Superior temporal gyrus (tissue), 1 donor: ENCODE results near the gene MED27.
"Not testable (repeated sequence)": the region's sequence is repeated elsewhere in the genome, so short reads cannot be mapped to it uniquely, and the experiment has no call there.

Experiments
- DNase-seq: peaks from one replicate; pipeline ENCODE4 v3.0.0-alpha.2; 2016; ENCODE audit errors: extremely low spot score

The MED27 gene

DNA sequence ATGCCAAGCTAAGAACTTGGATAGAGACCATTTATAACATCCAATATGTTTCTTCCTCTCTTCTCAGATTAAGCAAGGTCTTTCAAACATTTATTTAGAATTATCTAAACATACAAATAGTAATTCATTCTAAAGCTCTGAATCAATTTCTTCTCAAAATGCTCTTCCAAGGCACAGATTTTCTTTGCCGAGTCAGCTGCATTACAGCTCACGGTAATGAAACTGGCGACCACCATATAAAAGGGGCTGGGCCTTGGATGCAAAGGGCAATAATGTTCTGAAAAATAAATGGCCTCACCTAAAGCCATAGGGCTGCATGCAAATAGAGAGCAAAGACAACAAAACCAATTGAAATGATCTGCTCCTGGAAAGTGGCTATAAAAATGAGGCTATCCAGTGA is 63.8 kb downstream of the MED27 start:
- no peak for DNase-seq

DNA sequence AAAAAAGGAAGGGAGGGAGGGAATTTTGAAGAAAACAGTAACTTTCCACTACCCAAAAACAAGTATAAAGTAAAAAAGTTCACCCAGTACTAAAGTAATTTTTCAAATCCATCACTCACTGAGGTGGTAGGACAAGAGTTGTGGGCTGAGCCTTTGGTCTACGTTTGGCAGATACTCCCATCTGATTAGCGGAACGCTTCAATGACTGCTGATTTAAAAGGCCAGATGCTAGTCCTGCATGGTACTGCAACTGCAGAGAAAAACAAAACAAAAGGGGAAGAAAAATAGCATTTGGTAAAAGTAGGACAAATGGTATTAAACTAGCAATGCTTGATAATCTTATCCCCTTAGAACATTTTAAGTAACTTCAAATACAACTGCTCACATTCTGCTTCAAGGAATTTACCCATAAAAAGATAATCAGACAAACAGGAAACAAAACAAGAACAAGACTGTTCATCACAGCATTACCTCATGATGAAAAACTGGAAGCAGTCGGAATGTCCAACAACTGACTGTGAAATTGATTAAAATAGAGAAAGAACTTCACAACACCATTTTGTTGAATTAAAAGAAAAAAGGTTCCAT is 65.4 kb downstream of the MED27 start:
- peak; percentile 40 for DNase-seq

DNA sequence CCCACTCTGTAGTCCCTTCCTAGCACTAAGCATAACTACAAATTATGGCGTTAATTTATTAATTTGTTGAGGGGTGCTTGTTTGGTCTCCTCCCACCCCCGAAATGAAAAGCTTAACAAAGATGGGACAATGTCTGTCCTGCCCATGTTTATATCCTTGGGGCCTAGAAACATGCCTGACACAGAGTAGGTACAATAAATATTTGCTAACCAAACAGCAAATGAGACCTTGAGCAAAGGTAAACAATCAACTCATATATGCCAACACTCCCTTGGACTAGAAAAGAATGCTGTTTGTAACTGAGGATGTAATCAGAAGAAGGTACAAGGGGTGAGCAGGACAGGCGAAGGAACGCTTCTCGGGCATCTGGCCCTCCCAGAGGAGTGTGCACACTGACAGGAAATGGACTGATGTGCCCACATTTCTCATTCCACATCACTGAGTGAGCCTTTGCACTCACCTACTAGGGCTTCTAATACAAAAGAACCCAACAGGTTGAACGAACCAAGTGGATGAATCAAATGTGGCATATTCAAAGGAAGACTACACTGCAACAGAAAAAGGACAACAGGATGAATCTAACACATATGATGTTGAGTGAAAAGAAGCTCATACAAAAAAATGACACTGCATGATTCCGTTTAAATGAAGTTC is 66.8 kb downstream of the MED27 start:
- DNase-seq, result no peak

DNA sequence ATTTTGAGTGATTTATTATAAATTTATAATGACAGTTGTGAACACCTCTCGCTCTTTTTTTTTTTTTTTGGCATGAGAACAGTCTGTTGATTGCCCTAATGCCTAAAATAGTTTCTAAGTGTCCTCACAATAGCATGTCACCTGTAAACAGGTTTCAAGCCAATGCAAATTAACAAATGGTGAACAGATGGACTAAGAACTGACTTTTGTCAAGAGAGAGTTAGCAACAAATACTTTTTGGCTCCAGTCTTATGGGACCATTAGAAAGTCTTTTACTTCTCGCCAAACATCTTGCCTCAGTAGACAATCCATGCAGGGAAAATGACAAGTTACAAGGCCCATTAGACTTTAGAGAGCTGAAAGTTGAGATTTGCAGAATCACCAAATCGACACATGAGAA is 67.8 kb downstream of the MED27 start:
- DNase-seq, result no peak

DNA sequence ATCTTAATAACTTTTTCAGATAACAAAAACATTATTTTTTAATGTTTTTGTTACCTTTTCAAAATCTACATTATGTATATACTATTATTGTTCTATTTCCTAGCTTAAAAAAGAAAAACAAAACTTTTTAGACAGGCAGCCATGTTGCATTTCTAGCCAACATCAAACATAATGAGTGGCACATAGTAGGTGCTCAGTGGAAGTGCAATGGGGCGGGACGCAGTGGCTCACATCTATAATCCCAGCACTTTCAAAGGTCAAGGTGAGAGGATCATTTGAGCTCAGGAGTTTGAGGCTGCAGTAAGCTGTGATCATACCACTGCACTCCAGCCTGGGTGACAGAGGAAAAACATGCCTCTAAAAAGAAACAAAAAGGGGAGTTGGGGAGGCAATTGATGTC is 68.4 kb downstream of the MED27 start:
- no peak for DNase-seq

DNA sequence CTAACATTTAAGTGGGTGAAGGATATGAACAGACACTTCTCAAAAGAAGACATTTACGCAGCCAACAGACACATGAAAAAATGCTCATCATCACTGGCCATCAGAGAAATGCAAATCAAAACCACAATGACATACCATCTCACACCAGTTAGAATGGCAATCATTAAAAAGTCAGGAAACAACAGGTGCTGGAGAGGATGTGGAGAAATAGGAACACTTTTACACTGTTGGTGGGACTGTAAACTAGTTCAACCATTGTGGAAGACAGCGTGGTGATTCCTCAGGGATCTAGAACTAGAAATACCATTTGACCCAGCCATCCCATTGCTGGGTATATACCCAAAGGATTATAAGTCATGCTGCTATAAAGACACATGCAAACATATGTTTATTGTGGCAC is 69.5 kb downstream of the MED27 start:
- DNase-seq, result not testable (repeated sequence)

DNA sequence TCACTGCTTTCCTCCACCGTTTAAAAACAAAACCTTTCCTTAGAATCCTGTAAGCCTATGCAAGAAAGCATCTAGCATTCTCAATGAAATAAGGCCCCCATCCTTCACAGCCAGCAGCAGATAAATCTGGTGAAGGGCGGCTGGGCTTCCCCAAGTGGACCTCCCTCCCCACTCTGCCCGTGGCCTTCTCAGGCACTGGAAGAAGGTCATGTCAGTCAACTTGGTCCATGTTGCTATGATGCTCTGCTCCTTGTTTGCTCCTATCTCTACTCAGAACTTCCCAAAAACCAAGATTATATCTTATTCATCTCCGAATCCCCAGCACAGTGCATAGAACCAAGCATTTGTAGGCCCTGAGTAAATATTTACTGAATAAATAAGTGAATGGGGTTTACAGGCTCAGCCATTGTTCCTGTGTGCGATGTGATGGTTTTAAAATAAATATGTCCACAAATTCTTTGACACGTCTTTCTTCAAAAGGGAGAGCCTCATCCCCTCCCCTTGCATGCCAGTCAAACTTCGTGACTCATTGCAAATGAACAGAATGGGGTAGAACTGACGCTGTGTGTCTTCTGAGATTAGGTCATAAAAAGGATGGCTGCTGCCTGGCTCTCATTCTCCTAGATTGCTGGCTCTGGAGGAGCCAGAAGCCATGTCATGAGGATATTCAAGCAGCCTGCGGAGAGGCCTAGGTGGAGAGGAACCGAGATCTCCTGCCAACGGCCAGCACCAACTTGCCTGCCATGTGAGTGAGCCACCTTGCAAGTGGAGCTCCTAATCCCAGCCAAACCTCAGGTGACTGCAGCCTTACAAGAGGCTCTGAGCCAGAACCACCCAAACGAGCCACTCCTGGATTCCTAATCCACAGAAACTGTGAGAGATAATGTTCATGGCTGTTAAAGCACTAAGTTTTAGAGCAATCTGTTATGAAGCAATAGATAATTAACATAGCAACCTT is 70.5 kb downstream of the MED27 start:
- DNase-seq, result no peak

DNA sequence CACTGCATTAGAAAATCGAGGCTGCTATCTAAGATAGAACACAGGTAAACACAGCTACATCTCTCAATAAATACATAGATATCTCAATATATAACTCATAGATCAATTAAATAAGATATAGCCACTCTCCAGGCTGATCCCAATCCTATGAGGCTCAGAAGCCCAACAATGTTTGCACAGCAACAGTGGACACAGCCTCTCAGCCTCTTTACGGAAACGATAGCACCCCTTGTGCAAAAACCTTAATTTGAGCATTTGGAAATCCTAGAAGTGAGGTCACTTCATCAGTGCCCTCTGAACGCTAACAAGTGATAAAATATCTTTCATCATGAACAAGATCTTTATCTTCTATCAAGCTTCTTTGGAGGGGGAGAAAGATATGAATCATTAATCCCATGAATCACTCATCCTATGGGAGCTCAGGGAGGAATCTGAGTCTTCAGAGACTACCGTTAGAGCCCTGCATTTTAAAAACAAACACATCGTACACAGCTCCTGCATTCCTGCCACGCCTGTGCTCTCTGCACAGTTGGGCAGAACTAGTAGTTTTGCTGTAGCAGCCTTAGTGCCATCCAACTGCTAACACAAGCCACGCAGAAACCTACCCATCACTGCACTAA is 71.4 kb downstream of the MED27 start:
- no peak for DNase-seq

DNA sequence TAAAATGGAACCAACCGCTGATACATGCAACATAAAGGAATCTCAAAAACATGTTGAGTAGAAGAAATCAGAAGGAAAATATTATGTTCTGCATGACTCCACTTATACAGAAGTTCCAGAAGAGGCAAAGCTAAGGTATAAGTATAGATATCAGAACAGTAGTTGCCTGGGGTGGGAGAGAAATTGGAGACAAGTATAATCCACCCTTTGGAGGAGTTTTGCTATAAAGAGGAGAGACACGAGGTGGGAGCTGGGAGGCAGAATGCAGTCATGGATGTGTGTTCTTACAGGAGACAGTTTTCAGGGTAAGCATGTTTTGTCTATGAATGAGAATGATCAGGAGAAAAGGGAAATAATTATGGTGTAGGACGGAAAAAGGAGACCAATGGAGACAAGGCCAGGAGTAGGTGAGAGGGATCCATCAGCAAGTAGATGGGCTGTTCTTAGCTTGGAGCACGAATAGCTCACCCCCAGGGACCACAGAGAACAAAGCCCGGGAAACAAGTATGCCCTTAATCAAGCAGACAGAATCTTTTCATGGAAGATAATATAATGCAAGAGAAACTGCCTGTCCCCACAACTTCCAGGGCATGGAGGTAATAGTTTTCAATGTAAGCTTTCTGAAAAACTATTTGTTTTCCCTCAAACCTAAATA is 72.2 kb downstream of the MED27 start:
- DNase-seq, result no peak

DNA sequence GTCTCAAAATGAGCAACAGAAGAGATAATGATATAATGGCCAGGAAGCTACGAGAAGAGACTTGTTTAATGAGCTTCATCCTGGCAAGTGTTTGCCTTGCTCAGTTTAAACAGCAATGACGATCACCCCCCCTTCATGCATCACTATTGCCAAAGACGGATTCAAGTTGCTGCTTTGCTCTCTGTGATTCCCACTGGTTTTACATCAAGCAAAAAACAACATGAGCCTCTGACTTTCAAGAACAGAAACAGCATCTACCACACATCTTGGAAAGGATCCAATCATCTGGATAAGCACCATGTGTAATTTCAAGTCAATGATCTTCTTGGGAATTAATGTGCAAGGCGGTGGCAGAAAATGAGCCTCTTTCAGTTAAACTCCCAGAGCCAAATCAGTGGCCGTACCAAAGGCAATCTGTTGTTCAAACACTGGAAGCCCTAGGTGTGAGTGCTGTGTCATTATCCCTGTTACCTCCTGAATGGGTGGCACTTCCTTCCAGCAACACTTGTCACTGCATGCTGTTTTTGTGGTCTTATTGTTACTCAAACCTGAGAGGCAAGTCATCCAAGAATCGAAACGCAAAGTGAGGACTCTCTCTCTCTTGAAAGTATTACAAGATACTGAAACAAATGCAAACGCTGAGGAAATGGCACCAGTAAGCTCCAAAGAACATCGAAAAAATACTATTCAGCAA is 72.8 kb downstream of the MED27 start:
- no peak for DNase-seq

DNA sequence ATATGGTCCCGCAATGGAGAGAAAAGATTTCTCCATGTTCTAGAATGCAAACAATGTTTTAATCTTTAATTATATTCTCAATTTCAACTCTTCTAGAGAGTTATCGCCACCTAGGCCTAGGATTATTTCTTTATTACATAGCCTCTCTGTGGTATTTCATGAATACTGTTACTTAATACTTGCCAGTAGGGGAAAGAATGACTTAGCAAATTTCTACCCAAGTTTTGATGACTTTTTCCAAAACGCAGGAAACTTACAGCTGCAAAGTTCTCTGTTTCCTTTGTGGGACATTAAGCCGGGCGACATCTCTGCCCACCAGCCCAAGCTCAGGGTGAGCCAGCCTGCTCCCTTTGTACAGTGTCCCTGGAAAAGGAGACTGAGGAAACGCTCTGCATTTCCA is 73.8 kb downstream of the MED27 start:
- no peak for DNase-seq

DNA sequence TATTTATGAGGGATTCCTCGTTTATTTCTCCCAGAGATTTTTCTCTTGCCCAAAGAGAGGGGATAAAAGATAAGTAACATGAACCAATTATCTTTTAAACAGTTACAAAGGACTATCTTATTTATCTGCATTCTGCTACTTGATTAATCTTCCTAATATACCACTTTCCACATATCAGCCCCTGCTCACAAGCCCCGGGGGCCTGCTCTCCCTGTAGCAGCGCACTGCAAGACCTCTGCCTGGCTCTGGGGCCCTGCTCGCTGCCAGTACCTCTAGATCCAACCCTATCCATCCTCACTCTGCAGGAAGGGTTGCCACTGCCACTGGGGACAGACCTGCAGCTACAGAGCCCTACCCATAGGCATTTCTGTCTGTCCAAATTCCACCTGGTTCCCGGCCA is 75.3 kb downstream of the MED27 start:
- DNase-seq, result no peak

DNA sequence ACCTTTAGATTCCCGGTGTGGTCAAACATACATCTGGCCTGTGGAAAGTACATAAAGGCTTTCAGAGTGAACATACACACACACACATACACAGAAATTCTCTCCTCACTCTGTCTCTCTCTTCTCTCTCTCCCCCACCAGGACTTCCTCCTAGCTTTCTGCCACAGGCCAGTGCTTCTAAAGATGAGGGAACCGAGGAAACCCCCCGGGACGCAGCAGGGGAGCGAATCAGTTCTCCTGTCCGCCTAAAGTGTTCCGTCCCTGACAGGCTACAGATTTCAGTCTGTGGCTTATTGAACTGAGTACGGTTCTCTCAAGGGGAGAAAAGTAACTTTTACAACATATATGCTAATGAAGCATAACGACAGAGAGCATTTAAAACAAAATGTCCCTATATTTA is 75.8 kb downstream of the MED27 start:
- DNase-seq, result no peak

DNA sequence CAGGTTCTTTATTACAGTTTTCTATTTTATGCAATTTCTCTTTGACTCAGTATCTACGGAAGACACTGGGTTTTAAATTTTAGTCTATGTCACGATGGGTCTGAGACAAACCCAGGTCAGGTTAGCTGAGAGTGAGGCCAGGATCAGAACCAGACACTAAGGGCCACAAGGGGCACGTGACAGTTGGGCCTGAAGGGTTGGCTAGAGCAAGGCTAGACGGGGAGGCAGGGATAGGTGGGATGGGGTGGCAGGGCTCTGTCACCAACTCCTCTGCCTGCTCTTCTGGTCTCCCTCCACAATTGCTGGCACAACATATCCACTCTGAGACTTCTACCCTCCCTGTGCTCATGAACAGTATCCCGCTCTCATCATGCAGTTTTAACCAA is 76.4 kb downstream of the MED27 start:
- no peak for DNase-seq

DNA sequence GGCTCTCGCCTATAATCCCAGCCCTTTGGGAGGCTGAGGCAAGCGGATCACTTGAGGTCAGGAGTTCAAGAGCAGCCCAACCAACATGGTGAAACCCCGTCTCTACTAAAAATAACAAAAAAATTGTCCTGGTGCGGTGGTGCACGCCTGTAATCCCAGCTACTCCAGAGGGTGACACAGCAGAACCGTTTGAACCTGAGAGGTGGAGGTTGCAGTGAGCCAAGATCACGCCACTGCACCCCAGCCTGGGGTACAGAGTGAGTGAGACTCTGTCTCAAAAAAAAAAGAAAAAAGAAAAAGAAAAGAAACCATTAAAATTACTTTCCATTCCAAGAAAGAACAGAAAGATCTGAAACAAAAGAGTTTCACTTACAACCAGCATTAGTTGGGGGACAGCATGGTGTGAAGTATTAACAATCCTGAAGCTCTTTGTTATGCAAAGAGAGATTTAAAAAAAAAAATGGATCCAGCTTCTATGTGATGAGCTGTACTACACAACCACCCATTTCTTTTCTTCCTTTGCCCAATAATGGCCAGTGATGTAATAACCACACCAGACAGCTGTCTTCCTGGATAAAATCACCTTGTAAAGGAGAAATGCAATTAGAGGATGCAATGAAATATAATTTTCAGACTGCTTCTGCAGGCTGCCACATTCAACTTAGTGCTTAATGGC is 76.9 kb downstream of the MED27 start:
- no peak for DNase-seq

DNA sequence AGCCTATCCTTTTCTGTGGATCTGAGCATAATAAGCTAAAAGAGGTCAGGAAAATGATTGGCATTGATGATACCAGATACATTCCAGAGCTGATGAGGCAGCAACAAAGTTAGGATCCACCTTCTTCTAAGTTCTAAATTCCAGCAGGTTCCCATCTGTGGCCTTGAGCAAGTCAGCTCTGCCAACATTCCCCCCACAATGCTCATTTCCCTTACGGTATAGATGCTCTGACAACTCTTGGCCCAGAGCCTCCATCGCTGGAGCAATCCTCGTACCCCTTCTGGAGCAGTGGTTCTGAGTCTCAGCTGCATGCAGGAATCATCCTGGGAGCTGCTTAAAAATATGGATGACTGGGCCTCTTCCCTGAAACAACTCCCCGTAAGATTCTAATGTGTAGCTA is 78.1 kb downstream of the MED27 start:
- DNase-seq, result no peak

DNA sequence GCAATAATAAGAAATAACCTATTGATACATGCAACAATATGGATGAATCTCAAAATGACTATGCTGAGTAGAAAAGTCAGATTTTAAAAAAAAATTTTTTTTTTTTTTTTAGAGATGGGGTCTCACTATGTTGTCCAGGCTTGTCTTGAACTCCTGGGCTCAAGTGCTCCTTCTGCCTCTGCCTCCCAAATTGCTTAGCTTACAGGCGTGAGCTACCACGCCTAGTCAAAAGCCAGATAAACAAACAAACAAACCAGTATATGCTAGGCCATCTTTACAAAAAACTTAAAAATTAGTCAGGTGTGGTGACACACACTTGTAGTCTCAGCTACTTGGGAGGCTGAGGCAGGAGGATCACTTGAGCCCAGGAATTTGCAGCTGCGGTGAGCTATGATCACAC is 79.0 kb downstream of the MED27 start:
- DNase-seq, result no peak

DNA sequence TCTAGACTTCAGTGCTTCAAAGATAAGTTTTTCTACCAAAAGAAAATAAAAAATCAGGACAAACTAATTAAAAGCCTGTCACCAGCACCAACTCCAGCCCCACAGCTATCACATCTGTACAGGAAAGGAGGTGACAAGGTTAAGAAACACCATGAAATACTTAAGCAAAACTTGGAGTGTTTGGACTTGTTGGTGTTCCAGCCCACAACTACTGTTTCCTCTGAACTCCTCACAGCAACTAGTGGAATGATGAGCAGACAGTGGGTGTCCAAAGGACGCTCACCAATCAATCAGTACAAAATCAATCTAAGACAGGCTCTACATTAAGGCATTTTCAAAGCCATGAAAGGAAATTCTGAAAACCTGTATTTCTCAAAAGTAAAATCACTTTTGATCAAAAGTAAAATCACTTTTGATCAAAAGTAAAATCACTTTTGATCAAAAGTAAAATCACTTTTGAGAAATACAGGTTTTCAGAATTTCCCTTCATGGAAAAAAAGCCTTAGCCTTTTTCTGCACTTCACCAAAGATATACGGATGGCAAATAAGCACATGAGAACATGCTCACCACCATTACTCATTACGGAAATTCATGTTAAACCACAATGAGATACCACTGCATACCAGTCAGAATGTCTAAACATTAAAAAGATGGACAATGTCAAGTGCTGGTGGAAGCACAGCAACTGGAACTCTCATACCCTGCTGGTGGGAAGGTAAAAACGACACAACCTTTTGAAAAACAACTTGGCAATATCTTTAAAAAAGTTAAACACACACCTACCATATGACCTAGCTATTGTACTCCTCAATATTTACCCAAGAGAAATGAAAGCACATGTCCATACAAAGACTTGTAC is 79.7 kb downstream of the MED27 start:
- no peak for DNase-seq

DNA sequence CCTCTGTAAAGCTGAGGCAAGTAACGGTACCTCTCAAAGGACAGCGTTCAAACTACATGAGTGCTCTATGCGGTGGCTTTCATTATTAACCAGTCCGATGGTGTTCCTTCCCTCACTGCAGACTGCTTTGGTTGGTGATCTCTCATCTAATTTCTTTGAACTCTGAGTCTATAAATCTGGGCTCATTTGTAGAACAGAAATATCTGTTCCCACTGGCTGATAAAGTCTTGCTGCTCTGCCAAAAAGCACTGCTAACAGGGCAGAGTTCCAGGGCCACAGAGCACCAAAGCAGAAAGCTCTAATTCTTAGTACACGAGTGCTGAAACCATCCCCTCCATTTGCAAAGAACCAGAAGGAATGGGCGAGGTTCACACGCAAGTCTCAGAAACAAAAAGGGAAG is 81.9 kb downstream of the MED27 start:
- DNase-seq, result no peak

DNA sequence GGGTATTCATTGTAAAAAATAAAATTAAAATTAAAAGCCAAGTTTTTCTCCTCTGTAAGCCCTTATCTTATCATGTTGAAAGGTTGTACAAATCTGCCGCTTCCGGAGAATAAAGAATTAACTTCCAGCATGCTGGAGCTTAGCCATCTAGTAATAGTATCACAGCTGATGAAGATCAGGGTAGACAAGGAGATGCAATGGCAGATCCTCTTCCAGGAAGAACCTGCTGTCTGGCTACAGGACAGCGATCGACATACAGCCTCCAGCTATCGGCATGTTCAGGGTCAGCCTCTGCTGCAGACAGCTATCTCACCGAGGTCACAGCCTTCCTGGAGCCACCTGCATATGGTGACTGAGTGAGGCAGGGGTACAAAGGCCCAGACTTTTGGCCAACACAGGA is 82.6 kb downstream of the MED27 start:
- no peak for DNase-seq
